H9 (cell line): ENCODE data around the gene CWC27. TPM values are rescaled to one million over a fixed set of nuclear protein-coding genes. Genes with fewer than 3 reads are reported as not detected.

Experiments
- DNase-seq: peaks from one replicate; pipeline ENCODE4 v3.0.0-alpha.2; 2017
- H2AFZ ChIP-seq: one replicate; pipeline ENCODE4 v1.6.1; 2013; ENCODE audit warnings: mild to moderate bottlenecking, low read length, control low read depth, moderate library complexity
- H2AK5ac ChIP-seq: 2 replicates; pipeline ENCODE4 v1.6.1; 2013; ENCODE audit warnings: low read length, control low read depth, mixed read lengths; ENCODE audit not compliant: insufficient read length
- H2BK120ac ChIP-seq: one replicate; pipeline ENCODE4 v1.6.1; 2013; ENCODE audit warnings: low read depth, mild to moderate bottlenecking, low read length, control low read depth, inconsistent platforms; ENCODE audit not compliant: poor library complexity, severe bottlenecking
- H2BK12ac ChIP-seq: 2 replicates; pipeline ENCODE4 v1.6.1; 2013; ENCODE audit warnings: low read length, control low read depth, mixed read lengths, low read depth; ENCODE audit not compliant: insufficient read length
- H2BK15ac ChIP-seq: 2 replicates; pipeline ENCODE4 v1.6.1; 2013; ENCODE audit warnings: low read depth, low read length, control low read depth
- H2BK20ac ChIP-seq: one replicate; pipeline ENCODE4 v1.6.1; 2013; ENCODE audit warnings: low read depth, mild to moderate bottlenecking, low read length, control low read depth, inconsistent platforms; ENCODE audit not compliant: poor library complexity, severe bottlenecking
- H2BK5ac ChIP-seq: 2 replicates; pipeline ENCODE4 v1.6.1; 2013; ENCODE audit warnings: low read length, control low read depth, mixed read lengths; ENCODE audit not compliant: insufficient read length
- H3K14ac ChIP-seq: 2 replicates; pipeline ENCODE4 v1.6.1; 2013; ENCODE audit warnings: low read length, control low read depth; ENCODE audit not compliant: insufficient read depth
- H3K18ac ChIP-seq: 2 replicates; pipeline ENCODE4 v1.6.1; 2013; ENCODE audit warnings: low read depth, mild to moderate bottlenecking, mixed read lengths, low read length, control low read depth; ENCODE audit not compliant: insufficient read length
- H3K23ac ChIP-seq: 2 replicates; pipeline ENCODE4 v1.6.1; 2013; ENCODE audit warnings: low read length, control low read depth, mixed read lengths, low read depth; ENCODE audit not compliant: insufficient read length
- H3K23me2 ChIP-seq: 2 replicates; pipeline ENCODE4 v1.6.1; 2013; ENCODE audit warnings: low read depth, mild to moderate bottlenecking, mixed read lengths, low read length, control low read depth; ENCODE audit not compliant: insufficient read length, poor library complexity, severe bottlenecking
- H3K27ac ChIP-seq: 2 replicates; pipeline ENCODE4 v1.5.1; 2013; ENCODE audit warnings: low read length, control low read depth, mixed read lengths, low read depth; ENCODE audit not compliant: insufficient read length
- H3K27me3 ChIP-seq: 2 replicates; pipeline ENCODE4 v1.6.1; 2013; ENCODE audit warnings: low read length, control low read depth, inconsistent platforms; ENCODE audit not compliant: insufficient read depth
- H3K4ac ChIP-seq: 2 replicates; pipeline ENCODE4 v1.6.1; 2013; ENCODE audit warnings: low read depth, mild to moderate bottlenecking, control low read depth, inconsistent platforms, low read length, moderate library complexity
- H3K4me1 ChIP-seq: 2 replicates; pipeline ENCODE4 v1.6.1; 2013; ENCODE audit warnings: low read length, control low read depth, inconsistent platforms; ENCODE audit not compliant: insufficient read depth
- H3K4me2 ChIP-seq: 2 replicates; pipeline ENCODE4 v1.6.1; 2013; ENCODE audit warnings: low read length, control low read depth, mixed read lengths; ENCODE audit not compliant: insufficient read length, insufficient read depth
- H3K56ac ChIP-seq: 2 replicates; pipeline ENCODE4 v1.6.1; 2013; ENCODE audit warnings: low read depth, mild to moderate bottlenecking, mixed read lengths, low read length, control low read depth; ENCODE audit not compliant: insufficient read length
- H3K79me1 ChIP-seq: 2 replicates; pipeline ENCODE4 v1.6.1; 2013; ENCODE audit warnings: low read depth, mild to moderate bottlenecking, moderate library complexity, low read length, control low read depth, inconsistent platforms; ENCODE audit not compliant: insufficient read depth, poor library complexity, severe bottlenecking
- H3K79me2 ChIP-seq: 2 replicates; pipeline ENCODE4 v1.6.1; 2013; ENCODE audit warnings: low read length, control low read depth, inconsistent platforms; ENCODE audit not compliant: insufficient read depth
- H3K9ac ChIP-seq: 2 replicates; pipeline ENCODE4 v1.6.1; 2013; ENCODE audit warnings: low read length, control low read depth, mixed read lengths; ENCODE audit not compliant: insufficient read length; ENCODE audit errors: extremely low read depth
- H3K9me3 ChIP-seq: one replicate; pipeline ENCODE4 v1.6.1; 2013; ENCODE audit warnings: low read depth, low read length, inconsistent platforms; ENCODE audit not compliant: control insufficient read depth
- H3T11ph ChIP-seq: one replicate; pipeline ENCODE4 v1.6.1; 2013; ENCODE audit warnings: mild to moderate bottlenecking, low read length, control low read depth, inconsistent platforms
- H4K20me1 ChIP-seq: one replicate; pipeline ENCODE4 v1.6.1; 2013; ENCODE audit not compliant: control insufficient read depth, insufficient read length, insufficient read depth
- H4K5ac ChIP-seq: 2 replicates; pipeline ENCODE4 v1.6.1; 2013; ENCODE audit warnings: low read depth, mild to moderate bottlenecking, mixed read lengths, low read length, control low read depth; ENCODE audit not compliant: insufficient read length
- H4K8ac ChIP-seq: replicated peaks from 2 replicates; pipeline ENCODE4 v1.6.1; 2013; ENCODE audit warnings: low read length, control low read depth, mixed read lengths, low read depth; ENCODE audit not compliant: insufficient read length
- H4K91ac ChIP-seq: 2 replicates; pipeline ENCODE4 v1.6.1; 2013; ENCODE audit warnings: low read depth, mild to moderate bottlenecking, moderate library complexity, mixed read lengths, low read length, control low read depth; ENCODE audit not compliant: insufficient read length
- H3K27ac Mint-ChIP-seq, 3 experiments: 2 replicates in 2 of 3; 3 replicates in 1 of 3; pipeline ENCODE4 v1.8.0; 2020 to 2021; ENCODE audit warnings: mixed read lengths in 3 of 3, mild to moderate bottlenecking in 1 of 3, moderate library complexity in 1 of 3
- H3K27me3 Mint-ChIP-seq: 2 replicates; pipeline ENCODE4 v1.8.0; 2021; ENCODE audit warnings: low read depth, mild to moderate bottlenecking, moderate library complexity, mixed read lengths
- H3K36me3 Mint-ChIP-seq, 3 experiments: 2 replicates in 2 of 3; 3 replicates in 1 of 3; pipeline ENCODE4 v1.8.0; 2020 to 2021; ENCODE audit warnings: low read depth in 3 of 3, mixed read lengths in 3 of 3; ENCODE audit not compliant: insufficient read depth in 1 of 3
- H3K4me1 Mint-ChIP-seq, 2 experiments: 2 replicates each; pipeline ENCODE4 v1.8.0; 2020; ENCODE audit warnings: mixed read lengths in 2 of 2
- H3K4me3 Mint-ChIP-seq, 2 experiments: 2 replicates in 1 of 2; 3 replicates in 1 of 2; pipeline ENCODE4 v1.8.0; 2020 to 2021; ENCODE audit warnings: mild to moderate bottlenecking in 2 of 2, mixed read lengths in 2 of 2, moderate library complexity in 1 of 2
- H3K9me3 Mint-ChIP-seq, 2 experiments: 2 replicates in 1 of 2; 3 replicates in 1 of 2; pipeline ENCODE4 v1.8.0; 2020; ENCODE audit warnings: mild to moderate bottlenecking in 2 of 2, mixed read lengths in 2 of 2, moderate library complexity in 1 of 2
- total RNA-seq: library from RNA; stranded (reverse); gene quantifications from 2 replicates; pipeline ENCODE4 v1.2.1, GENCODE V29; 2021
- TF ChIP-seq, protein P1 (sequence below): fragments of 200-600 bp; sonication (generic); conservative IDR thresholded peaks from 3 replicates; pipeline ENCODE4 v1.8.0; 2021; ENCODE audit warnings: antibody characterized with exemption, mild to moderate bottlenecking

The CWC27 gene
- total RNA-seq, 1 experiment from 2014 or later, result 41.9 TPM

DNA sequence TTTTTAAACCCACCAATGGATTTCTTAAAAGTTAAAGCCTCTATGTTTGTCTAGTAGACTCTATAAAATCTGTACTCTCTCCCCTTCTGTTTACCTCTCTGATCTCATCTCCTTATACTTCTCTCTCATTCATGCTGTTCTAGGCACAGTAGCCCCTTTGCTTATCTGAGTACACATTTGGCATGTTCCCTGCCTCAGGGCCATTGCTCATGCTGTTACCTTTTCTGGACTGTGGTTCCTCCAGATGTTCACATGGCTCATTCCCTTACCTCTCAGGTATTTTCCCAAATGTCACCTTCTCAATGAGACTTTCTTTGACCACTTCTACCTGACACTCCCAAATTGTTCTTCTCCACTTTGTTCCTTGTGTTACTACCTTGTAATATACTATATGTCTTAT is 176.1 kb downstream of the CWC27 start:
- no peak overlapping the region for H3T11ph ChIP-seq
- H4K5ac ChIP-seq, result no peak overlapping the region
- no peak overlapping the region for H2AK5ac ChIP-seq
- H4K8ac ChIP-seq, result no peak overlapping the region
- H3K23me2 ChIP-seq, result no peaks in the 10 kb centered on the region
- H2BK5ac ChIP-seq, result no peak overlapping the region
- no peak overlapping the region for H3K27ac ChIP-seq
- no peak overlapping the region for H2BK12ac ChIP-seq
- no peaks in the 10 kb centered on the region for H3K4me1 ChIP-seq
- Mint-ChIP-seq H3K27ac (no peak overlapping the region), H3K4me3 (no peak overlapping the region), H3K36me3 (no peaks in the 10 kb centered on the region; a peak in 1 of 7 replicates), H3K9me3 (no peaks in the 10 kb centered on the region), H3K27me3 (no peaks in the 10 kb centered on the region; the same call in 1 of the 2 replicates), H3K4me1 (peaks cover 5 to 6% of the 10 kb centered on the region in 2 experiments)
- no peaks in the 10 kb centered on the region for H3K9me3 ChIP-seq
- H3K27me3 ChIP-seq, result no peaks in the 10 kb centered on the region
- H2BK20ac ChIP-seq, result no peak overlapping the region
- H2BK120ac ChIP-seq, result no peak overlapping the region
- H3K79me2 ChIP-seq, result no peaks in the 10 kb centered on the region
- H4K20me1 ChIP-seq, result no peaks in the 10 kb centered on the region
- no peak overlapping the region for H3K9ac ChIP-seq
- H3K23ac ChIP-seq, result no peak overlapping the region
- no peak overlapping the region for H4K91ac ChIP-seq
- H3K14ac ChIP-seq, result no peak overlapping the region
- H3K79me1 ChIP-seq, result no peaks in the 10 kb centered on the region
- TF ChIP-seq, protein P1, sequence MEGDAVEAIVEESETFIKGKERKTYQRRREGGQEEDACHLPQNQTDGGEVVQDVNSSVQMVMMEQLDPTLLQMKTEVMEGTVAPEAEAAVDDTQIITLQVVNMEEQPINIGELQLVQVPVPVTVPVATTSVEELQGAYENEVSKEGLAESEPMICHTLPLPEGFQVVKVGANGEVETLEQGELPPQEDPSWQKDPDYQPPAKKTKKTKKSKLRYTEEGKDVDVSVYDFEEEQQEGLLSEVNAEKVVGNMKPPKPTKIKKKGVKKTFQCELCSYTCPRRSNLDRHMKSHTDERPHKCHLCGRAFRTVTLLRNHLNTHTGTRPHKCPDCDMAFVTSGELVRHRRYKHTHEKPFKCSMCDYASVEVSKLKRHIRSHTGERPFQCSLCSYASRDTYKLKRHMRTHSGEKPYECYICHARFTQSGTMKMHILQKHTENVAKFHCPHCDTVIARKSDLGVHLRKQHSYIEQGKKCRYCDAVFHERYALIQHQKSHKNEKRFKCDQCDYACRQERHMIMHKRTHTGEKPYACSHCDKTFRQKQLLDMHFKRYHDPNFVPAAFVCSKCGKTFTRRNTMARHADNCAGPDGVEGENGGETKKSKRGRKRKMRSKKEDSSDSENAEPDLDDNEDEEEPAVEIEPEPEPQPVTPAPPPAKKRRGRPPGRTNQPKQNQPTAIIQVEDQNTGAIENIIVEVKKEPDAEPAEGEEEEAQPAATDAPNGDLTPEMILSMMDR, result no peak
- H3K56ac ChIP-seq, result no peak overlapping the region
- no peak overlapping the region for H3K4ac ChIP-seq
- no peak overlapping the region for H3K18ac ChIP-seq
- no peak overlapping the region for H3K4me2 ChIP-seq
- no peak overlapping the region; the same call in 1 of the 2 replicates for H2BK15ac ChIP-seq
- H2AFZ ChIP-seq, result no peak overlapping the region
- no peak for DNase-seq
